ENCODE results near the gene AGER.

- TF ChIP-seq CTCF (IDR thresholded peaks at IDR 0.05; ENCODE audit: borderline replicate concordance, extremely low read depth, low read length, poor library complexity, severe bottlenecking), result no peak
- no peak for TF ChIP-seq EZH2 (IDR thresholded peaks at IDR 0.05; ENCODE audit: borderline replicate concordance, low read depth, low read length, severe bottlenecking)
These were observed 36.0 kb upstream of the AGER start for GRCh38 chr6:32220021-32220420.
